Motor neuron (in vitro differentiated cells): ENCODE measurements around the gene KLRC3. TPM values are rescaled to one million over a fixed set of nuclear protein-coding genes. Genes with fewer than 3 reads are reported as not detected.
"Not testable (repeated sequence)": the region's sequence is repeated elsewhere in the genome, so short reads cannot be mapped to it uniquely, and the experiment has no call there.

Source experiments
- ATAC-seq, 8 experiments: fragments of 200-7000 bp; cut with Tn5 transposase; replicated peaks in 6 of 8; 2 replicates each; pipeline ENCODE4 v1.8.0; 2021; ENCODE audit warnings: mild to moderate bottlenecking in 8 of 8, moderate library complexity in 8 of 8
- H3K27ac ChIP-seq, 2 donors: fragments of 250-450 bp; sonication (Bioruptor Pico); 2 replicates each; pipeline ENCODE4 v1.9.0; 2021; ENCODE audit warnings: antibody characterized with exemption in 2 of 2, mild to moderate bottlenecking in 2 of 2, moderate library complexity in 1 of 2
- H3K4me1 ChIP-seq, 2 donors: fragments of 250-450 bp; sonication (Bioruptor Pico); replicated peaks in 1 of 2; 2 replicates each; pipeline ENCODE4 v1.6.1; 2021; ENCODE audit warnings: antibody characterized with exemption in 2 of 2, mild to moderate bottlenecking in 2 of 2, moderate library complexity in 1 of 2
- H3K4me3 ChIP-seq, 5 donors: fragments of 250-450 bp; sonication (Bioruptor Pico); 2 replicates each; pipeline ENCODE4 v1.9.0; 2021; ENCODE audit warnings: antibody characterized with exemption in 5 of 5, mild to moderate bottlenecking in 5 of 5, moderate library complexity in 4 of 5
- WGBS, 10 experiments: fragments of 450-650 bp; shearing (Covaris generic); methylation state at CpG; one replicate each; pipeline ENCODE4 v1.0.0; 2022; 5-methylcytosine and 5-hydroxymethylcytosine counted together
- in situ Hi-C, 9 experiments: fragments of 400-800 bp; cut with MboI; loops; one replicate each; pipeline ENCODE4 v1.15.0; 2021; ENCODE audit warnings: low sequenced_read_pairs in 9 of 9, low pct_unique_long_range_greater_than_20kb in 2 of 9; ENCODE audit not compliant: unreplicated experiment in 9 of 9
- total RNA-seq, 8 experiments: library from RNA; unstranded; fragments of 300-600 nt; gene quantifications; 2 replicates each; pipeline versions ENCODE4 v1.2.3 to v1.2.4, GENCODE V29; 2022

The KLRC3 gene
- total RNA-seq, 8 experiments from 2014 or later: 2.3 TPM; not detected in 7

GRCh38 chr12:10378737-10379136 lies 41.7 kb downstream of the KLRC3 start:
- H3K27ac ChIP-seq, H3K4me1 ChIP-seq, in situ Hi-C loops, H3K4me3 ChIP-seq: not testable (repeated sequence)
- peak in 2 of 8 experiments; percentile 39 to 67 for ATAC-seq
- WGBS, 10 experiments: 33 to 100% (median 35%) methylated on average over 1 to 2 of the region's 2 CpGs; no CpG with 5 or more reads in 5 of the 10 experiments

GRCh38 chr12:10374624-10375018 lies 45.8 kb downstream of the KLRC3 start:
- Histone ChIP-seq H3K4me3 (no peak overlapping the region), H3K4me1 (peaks cover 0 to 11% of the 10 kb centered on the region in 2 donors), H3K27ac (no peak overlapping the region)
- ATAC-seq: no peak
- in situ Hi-C loops: loop anchor here in 1 of 9 experiments (25.0 kb wide), 1 partner anchor 188 kb away; no protein-coding TSS in a partner anchor
- 70 to 100% (median 91%) methylated on average over 1 to 3 of the region's 3 CpGs for WGBS, 10 experiments

GRCh38 chr12:10372559-10372958 lies 47.8 kb downstream of the KLRC3 start:
- peak in 4 of 8 experiments; percentile 31 to 96 (median 52) for ATAC-seq
- Histone ChIP-seq H3K4me1 (peaks cover 6 to 21% of the 10 kb centered on the region in 2 donors), H3K27ac (no peak overlapping the region), H3K4me3 (no peak overlapping the region)
- WGBS, 10 experiments: 0 to 67% (median 67%) methylated on average over 1 of the region's 1 CpG; no CpG with 5 or more reads in 7 of the 10 experiments
- in situ Hi-C loops: loop anchor here in 1 of 9 experiments (25.0 kb wide), 1 partner anchor 190 kb away; no protein-coding TSS in a partner anchor

- in situ Hi-C loops: loop anchor here in 1 of 9 experiments (25.0 kb wide), 1 partner anchor 190 kb away; no protein-coding TSS in a partner anchor
- ATAC-seq, H3K27ac ChIP-seq, H3K4me3 ChIP-seq: not testable (repeated sequence)
- WGBS, 10 experiments: 60 to 100% (median 84%) methylated on average over 2 to 6 of the region's 6 CpGs; no CpG with 5 or more reads in 1 of the 10 experiments
- H3K4me1 ChIP-seq: peaks cover 10 to 24% of the 10 kb centered on the region in 2 donors
These were observed 48.4 kb downstream of the KLRC3 start for GRCh38 chr12:10371893-10372535.

- 60 to 98% (median 92%) methylated on average over 1 to 8 of the region's 8 CpGs; no CpG with 5 or more reads in 1 of the 10 experiments for WGBS, 10 experiments
- ATAC-seq: no peak
- in situ Hi-C loops: loop anchor here in 1 of 9 experiments (25.0 kb wide), 1 partner anchor 193 kb away; no protein-coding TSS in a partner anchor
- no peak overlapping the region for H3K4me3 ChIP-seq
- H3K4me1 ChIP-seq: peaks cover 22 to 37% of the 10 kb centered on the region in 2 donors
- no peak overlapping the region for H3K27ac ChIP-seq
These were observed 50.6 kb downstream of the KLRC3 start for GRCh38 chr12:10369557-10370415.

- ATAC-seq: no peak
- H3K27ac ChIP-seq: peak overlapping the region; percentile 4 to 41
- no peak overlapping the region for H3K4me3 ChIP-seq
- WGBS, 10 experiments: 67 to 97% (median 82%) methylated on average over 4 to 10 of the region's 10 CpGs
- in situ Hi-C loops: loop anchor here in 1 of 9 experiments (25.0 kb wide), 1 partner anchor 194 kb away; no protein-coding TSS in a partner anchor
- H3K4me1 ChIP-seq: peaks cover 33 to 47% of the 10 kb centered on the region in 2 donors
These were observed 51.9 kb downstream of the KLRC3 start for GRCh38 chr12:10368206-10369171.

- not testable (repeated sequence) for H3K4me3 ChIP-seq, H3K27ac ChIP-seq
- WGBS, 10 experiments: 71 to 100% (median 89%) methylated on average over 2 to 4 of the region's 4 CpGs; no CpG with 5 or more reads in 7 of the 10 experiments
These were observed 52.7 kb downstream of the KLRC3 start for GRCh38 chr12:10367714-10368113.

GRCh38 chr12:10366875-10367274 lies 53.5 kb downstream of the KLRC3 start:
- peaks cover 49 to 54% of the 10 kb centered on the region in 2 donors for H3K4me1 ChIP-seq
- H3K4me3 ChIP-seq: no peak overlapping the region
- no peak overlapping the region for H3K27ac ChIP-seq
- ATAC-seq: no peak
- in situ Hi-C loops: loop anchor here in 1 of 9 experiments (25.0 kb wide), 1 partner anchor 195 kb away; no protein-coding TSS in a partner anchor

More at GRCh38 chr12:10367714-10368113, 52.7 kb downstream of the KLRC3 start:
- in situ Hi-C loops: loop anchor here in 1 of 9 experiments (25.0 kb wide), 1 partner anchor 195 kb away; no protein-coding TSS in a partner anchor
- not testable (repeated sequence) for ATAC-seq
- peaks cover 41 to 53% of the 10 kb centered on the region in 2 donors for H3K4me1 ChIP-seq

GRCh38 chr12:10365696-10366405 lies 54.5 kb downstream of the KLRC3 start:
- peak in 1 of 8 experiments; percentile 6 for ATAC-seq
- peak overlapping the region; percentile 30 to 59 (median 42) for H3K4me3 ChIP-seq
- 11 to 54% (median 19%) methylated on average over 1 to 5 of the region's 6 CpGs; no CpG with 5 or more reads in 2 of the 10 experiments for WGBS, 10 experiments
- in situ Hi-C loops: loop anchor here in 1 of 9 experiments (25.0 kb wide), 1 partner anchor 196 kb away; no protein-coding TSS in a partner anchor
- H3K27ac ChIP-seq: peak overlapping the region; percentile 18 to 84
- H3K4me1 ChIP-seq: peaks cover 57 to 61% of the 10 kb centered on the region in 2 donors

- 0 to 5% (median 1%) methylated on average over 2 to 14 of the region's 15 CpGs for WGBS, 10 experiments
- H3K4me1 ChIP-seq: peaks cover 60 to 61% of the 10 kb centered on the region in 2 donors
- ATAC-seq: peak; percentile 41 to 69 (median 64)
- in situ Hi-C loops: loop anchor here in 1 of 9 experiments (25.0 kb wide), 1 partner anchor 197 kb away; no protein-coding TSS in a partner anchor
- peak overlapping the region; percentile 78 to 84 for H3K27ac ChIP-seq
- peak overlapping the region; percentile 30 to 59 (median 42) for H3K4me3 ChIP-seq
These were observed 55.4 kb downstream of the KLRC3 start for GRCh38 chr12:10364815-10365622.
